HepG2 (cell line): ENCODE measurements around the gene SATB1. TPM values are rescaled to one million over a fixed set of nuclear protein-coding genes. Genes with fewer than 3 reads are reported as not detected.

Experiments used
- ATAC-seq: fragments of 200-7000 bp; cut with Tn5 transposase; 3 replicates; pipeline ENCODE4 v1.9.1; 2020; ENCODE audit warnings: mild to moderate bottlenecking, moderate library complexity
- BruUV-seq: library from RNA; stranded (reverse); fragments of 400-500 nt; replicated peaks from 2 replicates; lab custom pipeline; 2021; lab: Mats Ljungman, UMichigan
- CTCF ChIA-PET: fragments of 300-600 bp; formaldehyde crosslinking; extraction: SDS; loops from one replicate; lab custom pipeline; 2021; ENCODE audit warnings: low total read pairs, inconsistent platforms, low intra/inter-chr PET ratio; lab: Yijun Ruan, JAX
- POLR2A ChIA-PET: fragments of 350-600 bp; sonication (Branson Sonifier 250); formaldehyde crosslinking; loops from one replicate; lab custom pipeline; 2020; ENCODE audit warnings: antibody characterized with exemption, inconsistent platforms; lab: Yijun Ruan, JAX
- DNase-seq: peaks from one replicate; pipeline ENCODE4 v3.0.0-alpha.2; 2015; ENCODE audit warnings: low spot score
- FAIRE-seq: peaks from 3 replicates; lab custom pipeline; 2011; peaks lifted over from hg19 to GRCh38; lab: Jason Lieb, UNC
- H2AFZ ChIP-seq: one replicate; pipeline ENCODE4 v1.6.1; 2011; ENCODE audit warnings: low read length, inconsistent platforms
- H3K27ac ChIP-seq: fragments of 300-600 bp; 3 replicates; pipeline ENCODE4 v1.8.0; 2011; ENCODE audit warnings: mixed run types, mild to moderate bottlenecking, mixed read lengths, low read length, inconsistent platforms; ENCODE audit not compliant: insufficient read depth; ENCODE audit errors: extremely low read length
- H3K27me3 ChIP-seq, 2 experiments: fragments of 200-600 bp in 1 of 2; 2 replicates in 1 of 2; 3 replicates in 1 of 2; pipeline versions ENCODE4 v1.6.0 to v1.8.0; 2011; ENCODE audit warnings: low read length in 2 of 2, mild to moderate bottlenecking in 2 of 2, moderate library complexity in 2 of 2, inconsistent platforms in 1 of 2; ENCODE audit not compliant: insufficient read depth in 2 of 2, control insufficient read depth in 1 of 2
- H3K36me3 ChIP-seq, 2 experiments: fragments of 200-600 bp in 1 of 2; replicated peaks in 1 of 2; 2 replicates in 1 of 2; 3 replicates in 1 of 2; pipeline versions ENCODE4 v1.5.1 to v1.8.0; 2011; ENCODE audit warnings: low read length in 2 of 2, inconsistent platforms in 1 of 2; ENCODE audit not compliant: insufficient read depth in 2 of 2, control insufficient read depth in 1 of 2
- H3K4me1 ChIP-seq: 2 replicates; pipeline ENCODE4 v1.5.1; 2012; ENCODE audit warnings: low read length, inconsistent platforms; ENCODE audit not compliant: insufficient read depth
- H3K4me2 ChIP-seq: 2 replicates; pipeline ENCODE4 v1.6.0; 2011; ENCODE audit warnings: low read depth, low read length, inconsistent platforms
- H3K4me3 ChIP-seq, 3 experiments: fragments of 200-600 bp in 1 of 3; sonication (generic), shearing (Covaris generic) in 1 of 3; replicated peaks in 1 of 3; 2 replicates each; pipeline ENCODE4 v1.5.1; 2011 to 2016; ENCODE audit warnings: low read length in 3 of 3, inconsistent platforms in 2 of 3, low read depth in 2 of 3, mild to moderate bottlenecking in 2 of 3, control low read depth in 1 of 3, mixed read lengths in 1 of 3; ENCODE audit not compliant: insufficient read depth in 1 of 3
- H3K79me2 ChIP-seq: one replicate; pipeline ENCODE4 v1.6.1; 2011; ENCODE audit warnings: low read length, inconsistent platforms; ENCODE audit not compliant: insufficient read depth
- H3K9ac ChIP-seq: 2 replicates; pipeline ENCODE4 v1.6.0; 2011; ENCODE audit warnings: mild to moderate bottlenecking, low read depth, low read length, inconsistent platforms; ENCODE audit not compliant: insufficient read depth
- H3K9me3 ChIP-seq: 2 replicates; pipeline ENCODE4 v1.5.1; 2012; ENCODE audit warnings: mild to moderate bottlenecking, low read length
- H4K20me1 ChIP-seq: 2 replicates; pipeline ENCODE4 v1.6.0; 2011; ENCODE audit warnings: inconsistent platforms, mild to moderate bottlenecking, low read length, moderate library complexity; ENCODE audit not compliant: insufficient read depth
- CHD2 ChIP-seq: IDR thresholded peaks from 2 replicates; pipeline ENCODE4 v1.6.1; 2011; ENCODE audit warnings: low read depth, low read length, improper control_type of control experiment
- HNRNPLL ChIP-seq: fragments of 200-400 bp; formaldehyde crosslinking; IDR thresholded peaks from 2 replicates; pipeline ENCODE4 v1.6.1; 2017; ENCODE audit warnings: mild to moderate bottlenecking, low read depth, low read length; ENCODE audit not compliant: poor library complexity, severe bottlenecking
- KAT8 ChIP-seq: IDR thresholded peaks from 2 replicates; pipeline ENCODE4 v1.6.1; 2016; ENCODE audit warnings: missing genetic modification reagents, missing compliant biosample characterization
- SKI ChIP-seq: fragments of 450-650 bp; IDR thresholded peaks from one replicate; pipeline ENCODE4 v1.6.1; 2018; ENCODE audit warnings: mild to moderate bottlenecking; ENCODE audit not compliant: partially characterized antibody
- SOX5 ChIP-seq: IDR thresholded peaks from 2 replicates; pipeline ENCODE4 v1.6.1; 2016; ENCODE audit warnings: borderline replicate concordance
- SYNCRIP ChIP-seq: fragments of 200-400 bp; formaldehyde crosslinking; IDR thresholded peaks from 2 replicates; pipeline ENCODE4 v1.6.1; 2018; ENCODE audit warnings: mild to moderate bottlenecking, low read depth, low read length; ENCODE audit not compliant: insufficient read depth
- TEAD2 ChIP-seq: sonication (generic); formaldehyde crosslinking; IDR thresholded peaks from 2 replicates; pipeline ENCODE4 v1.9.0; 2021; ENCODE audit warnings: missing genetic modification reagents
- ZNF264 ChIP-seq: sonication (generic); formaldehyde crosslinking; IDR thresholded peaks from 2 replicates; pipeline ENCODE4 v1.4.0; 2020; ENCODE audit warnings: missing genetic modification reagents
- ZSCAN12 ChIP-seq: sonication (generic); formaldehyde crosslinking; IDR thresholded peaks from 2 replicates; pipeline ENCODE4 v1.9.0; 2021; ENCODE audit warnings: mild to moderate bottlenecking, missing genetic modification reagents
- ZSCAN31 ChIP-seq: sonication (generic); formaldehyde crosslinking; IDR thresholded peaks from 2 replicates; pipeline ENCODE4 v1.5.0; 2020; ENCODE audit warnings: low read depth, mild to moderate bottlenecking, missing genetic modification reagents
- WGBS: methylation state at CpG from one replicate; pipeline ENCODE4 v1.1.6; 2017; ENCODE audit warnings: low lambda C conversion rate; 5-methylcytosine and 5-hydroxymethylcytosine counted together
- in situ Hi-C: cut with HindIII; loops from 2 replicates; pipeline ENCODE4 v1.10.0; 2017; ENCODE audit warnings: low pct_unique_long_range_greater_than_20kb; ENCODE audit not compliant: extremely low pct_ligation_motif_present
- intact Hi-C: fragments of 100-400 bp; cut with micrococcal nuclease; formaldehyde crosslinking; loops from one replicate; pipeline ENCODE4 v1.10.0; 2022; ENCODE audit not compliant: unreplicated experiment
- polyA plus RNA-seq, 8 experiments: library from polyadenylated mRNA; depleted of rRNA in 3 of 8; stranded (reverse) in 7 of 8; unstranded in 1 of 8; fragments of >200 nt; fragmentation: Illumina TruSeq in 4 of 8; extraction: Trizol in 4 of 8; gene quantifications; 2 replicates each; pipeline versions ENCODE4 v1.2.1 to v1.2.3, GENCODE V29; 2011 to 2016; ENCODE audit warnings: low read depth in 4 of 8, missing spikeins in 1 of 8, mixed read lengths in 1 of 8; ENCODE audit not compliant: insufficient read depth in 1 of 8
- total RNA-seq, 5 experiments: library from RNA; depleted of rRNA; stranded (reverse); fragments of >200 nt; fragmentation: Illumina TruSeq; extraction: Trizol; gene quantifications; 2 replicates each; pipeline ENCODE4 v1.2.3, GENCODE V29; 2016; ENCODE audit warnings: low read depth in 1 of 5
- TF ChIP-seq, protein P1 (sequence below): sonication (generic); formaldehyde crosslinking; IDR thresholded peaks from 2 replicates; pipeline ENCODE4 v1.5.0; 2020; ENCODE audit warnings: mild to moderate bottlenecking, missing genetic modification reagents, moderate library complexity

The SATB1 gene
- total and polyA plus RNA-seq, 2 of the 13 experiments (the other 11 are each of a cell fraction or from before 2014, with no cell fraction given): 0.03 TPM; not detected in 1

DNA sequence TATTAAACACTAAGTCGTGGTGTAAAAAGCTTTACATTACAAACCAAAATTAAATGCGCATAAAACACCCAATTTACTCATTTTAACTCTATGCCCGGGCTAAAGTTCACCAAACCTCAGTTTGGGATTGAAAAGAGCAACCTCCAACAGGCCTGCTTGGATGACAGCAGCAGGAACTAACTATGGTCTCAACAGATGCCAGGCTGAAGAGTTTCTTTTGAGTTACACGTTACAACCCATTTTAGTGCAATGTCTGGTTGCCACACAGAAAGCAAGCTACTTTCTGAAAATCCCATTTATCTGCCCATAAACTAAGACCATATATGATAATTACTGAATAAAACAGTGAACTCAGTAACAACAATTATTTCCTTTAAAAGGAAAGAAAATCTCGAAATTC is 2.2 kb downstream of the SATB1 start:
- Histone ChIP-seq H3K9ac (no peak overlapping the region), H4K20me1 (no peaks in the 10 kb centered on the region), H3K4me3 (no peak overlapping the region), H3K27ac (no peak overlapping the region), H3K27me3 (peaks cover 3 to 41% of the 10 kb centered on the region in 2 experiments), H3K36me3 (no peaks in the 10 kb centered on the region), H3K9me3 (no peaks in the 10 kb centered on the region), H3K4me2 (no peak overlapping the region), H3K79me2 (no peaks in the 10 kb centered on the region), H2AFZ (no peak overlapping the region), H3K4me1 (peaks cover 11% of the 10 kb centered on the region)
- in situ Hi-C loops: no loop called here
- no peak for TF ChIP-seq HNRNPLL
- no peak for TF ChIP-seq CHD2
- TF ChIP-seq SYNCRIP: no peak
- ChIA-PET POLR2A (no interaction called here), CTCF (no interaction called here)
- ATAC-seq (no peak), FAIRE-seq (no peak), DNase-seq (no peak)
- no TSS peak for BruUV-seq
- 9% methylated on average over 5 of the region's 5 CpGs for WGBS
- intact Hi-C loops: no loop called here

DNA sequence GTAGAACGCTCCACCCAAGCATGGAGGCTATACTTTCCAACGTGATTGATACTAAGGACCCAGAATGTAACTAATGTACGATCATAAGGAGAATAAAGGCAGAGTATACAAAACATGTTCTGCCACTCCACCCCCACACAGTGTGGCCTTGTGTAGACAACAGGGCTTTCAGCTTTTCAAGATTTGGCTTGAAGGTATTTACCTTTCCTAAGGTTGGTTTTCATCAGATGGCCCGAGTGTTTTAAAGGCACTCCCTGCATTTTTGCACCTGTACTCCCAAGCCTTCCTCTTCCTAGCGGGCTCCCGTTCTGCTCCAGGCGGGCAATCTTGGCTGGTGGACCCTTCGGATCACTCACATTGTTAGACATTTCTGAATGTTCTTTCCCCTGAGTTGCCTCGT is 4.6 kb downstream of the SATB1 start:
- Histone ChIP-seq H3K9me3 (no peaks in the 10 kb centered on the region), H3K4me3 (no peak overlapping the region), H3K4me1 (peaks cover 11% of the 10 kb centered on the region), H3K27me3 (peaks cover 0 to 38% of the 10 kb centered on the region in 2 experiments; a peak in 4 of 5 replicates), H3K36me3 (no peaks in the 10 kb centered on the region), H3K4me2 (no peak overlapping the region), H2AFZ (no peak overlapping the region), H3K9ac (no peak overlapping the region)
- ChIA-PET CTCF (no interaction called here), POLR2A (no interaction called here)
- 3% methylated on average over 9 of the region's 9 CpGs for WGBS
- no peak for DNase-seq
- TF ChIP-seq KAT8 (CRISPR knock-in tag) (no peak), ZSCAN12 (CRISPR knock-in tag) (no peak), ZSCAN31 (CRISPR knock-in tag) (no peak), ZNF264 (CRISPR knock-in tag) (no peak), TEAD2 (no peak), SOX5 (no peak), SKI (no peak)
- TF ChIP-seq, protein P1, sequence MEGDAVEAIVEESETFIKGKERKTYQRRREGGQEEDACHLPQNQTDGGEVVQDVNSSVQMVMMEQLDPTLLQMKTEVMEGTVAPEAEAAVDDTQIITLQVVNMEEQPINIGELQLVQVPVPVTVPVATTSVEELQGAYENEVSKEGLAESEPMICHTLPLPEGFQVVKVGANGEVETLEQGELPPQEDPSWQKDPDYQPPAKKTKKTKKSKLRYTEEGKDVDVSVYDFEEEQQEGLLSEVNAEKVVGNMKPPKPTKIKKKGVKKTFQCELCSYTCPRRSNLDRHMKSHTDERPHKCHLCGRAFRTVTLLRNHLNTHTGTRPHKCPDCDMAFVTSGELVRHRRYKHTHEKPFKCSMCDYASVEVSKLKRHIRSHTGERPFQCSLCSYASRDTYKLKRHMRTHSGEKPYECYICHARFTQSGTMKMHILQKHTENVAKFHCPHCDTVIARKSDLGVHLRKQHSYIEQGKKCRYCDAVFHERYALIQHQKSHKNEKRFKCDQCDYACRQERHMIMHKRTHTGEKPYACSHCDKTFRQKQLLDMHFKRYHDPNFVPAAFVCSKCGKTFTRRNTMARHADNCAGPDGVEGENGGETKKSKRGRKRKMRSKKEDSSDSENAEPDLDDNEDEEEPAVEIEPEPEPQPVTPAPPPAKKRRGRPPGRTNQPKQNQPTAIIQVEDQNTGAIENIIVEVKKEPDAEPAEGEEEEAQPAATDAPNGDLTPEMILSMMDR (CRISPR knock-in tag): no peak
- TF ChIP-seq, all 625 proteins: peak for 0
- no peaks in the 10 kb centered on the region for H4K20me1 ChIP-seq
- no peaks in the 10 kb centered on the region for H3K79me2 ChIP-seq
- in situ Hi-C loops (no loop called here), intact Hi-C loops (no loop called here)
- no TSS peak for BruUV-seq
- FAIRE-seq: no peak
- no peak overlapping the region for H3K27ac ChIP-seq
- no peak for ATAC-seq
